ENCODE measurements around the gene VWA1. TPM values are rescaled to one million over a fixed set of nuclear protein-coding genes. Genes with fewer than 3 reads are reported as not detected.

The VWA1 gene
- total and polyA plus RNA-seq, 2 experiments from 2014 or later, result 7.2 to 31.5 TPM

- Histone ChIP-seq H3K4me2 (peak overlapping the region; percentile 96), H3F3A (replicated peaks; ENCODE audit: low read depth) (peaks cover 58% of the 10 kb centered on the region), H2AFZ (no peak overlapping the region), H4K20me1 (replicated peaks; ENCODE audit: insufficient read depth) (peaks cover 41% of the 10 kb centered on the region), H3K36me3 (ENCODE audit: insufficient read depth) (peaks cover 50% of the 10 kb centered on the region), H3K79me2 (replicated peaks; ENCODE audit: insufficient read depth) (peaks cover 63% of the 10 kb centered on the region), H3K9me2 (ENCODE audit: insufficient read depth) (no peaks in the 10 kb centered on the region), H3K4me3 (peak overlapping the region; percentile 97), H3K4me1 (ENCODE audit: insufficient read depth) (peaks cover 14% of the 10 kb centered on the region; the same call in 1 of the 2 replicates), H3K27ac (ENCODE audit: low read depth) (peak overlapping the region; percentile 66; the same call in 1 of the 2 replicates), H3K27me3 (ENCODE audit: insufficient read depth) (no peaks in the 10 kb centered on the region)
- ATAC-seq (peak; percentile 8), DNase-seq (ENCODE audit: low spot score) (no peak)
- Mint-ChIP-seq H3K36me3 (ENCODE audit: low read depth) (peaks cover 80% of the 10 kb centered on the region), H3K27ac (peak overlapping the region; percentile 81), H3K4me3 (peak overlapping the region; percentile 96), H3K4me1 (peaks cover 32% of the 10 kb centered on the region), H3K9me3 (no peaks in the 10 kb centered on the region; the same call in 2 of the 3 replicates), H3K27me3 (ENCODE audit: insufficient read depth, low read depth, poor library complexity) (peaks cover 24% of the 10 kb centered on the region)
- TF ChIP-seq ZNF462 (CRISPR knock-in tag; IDR thresholded peaks at IDR 0.05) (no peak), NANOG (IDR thresholded peaks at IDR 0.05; ENCODE audit: borderline replicate concordance) (no peak), ZNF331 (CRISPR knock-in tag; IDR thresholded peaks at IDR 0.05; ENCODE audit: low read depth) (no peak)
Measured at GRCh38 chr1:1398677-1399186, 36.8 kb upstream of the VWA1 start.

GRCh38 chr1:1399187-1399871, 36.2 kb upstream of the VWA1 start, which contains the start of gene CCNL2:
TSS of gene CCNL2 (minus strand) at chr1:1399335. CDS start at chr1:1399306, 29 bp downstream.
- Mint-ChIP-seq H3K27ac (peak within 1 kb of the TSS; percentile 85), H3K4me3 (peak within 1 kb of the TSS; percentile 96), H3K27me3 (ENCODE audit: insufficient read depth, low read depth, poor library complexity) (peaks cover 25% of the 10 kb centered on the region), H3K36me3 (ENCODE audit: low read depth) (peaks cover 80% of the 10 kb centered on the region), H3K9me3 (no peaks in the 10 kb centered on the region; the same call in 2 of the 3 replicates), H3K4me1 (peaks cover 32% of the 10 kb centered on the region)
- Histone ChIP-seq H3K9me2 (ENCODE audit: insufficient read depth) (no peaks in the 10 kb centered on the region), H3K27me3 (ENCODE audit: insufficient read depth) (no peaks in the 10 kb centered on the region), H3K79me2 (replicated peaks; ENCODE audit: insufficient read depth) (peaks cover 57% of the 10 kb centered on the region), H3K4me2 (peak within 1 kb of the TSS; percentile 96), H3K36me3 (ENCODE audit: insufficient read depth) (peaks cover 53% of the 10 kb centered on the region), H4K20me1 (replicated peaks; ENCODE audit: insufficient read depth) (peaks cover 39% of the 10 kb centered on the region), H3K27ac (ENCODE audit: low read depth) (peak within 1 kb of the TSS; percentile 87; the same call in 1 of the 2 replicates), H3K4me1 (ENCODE audit: insufficient read depth) (peaks cover 14% of the 10 kb centered on the region; the same call in 1 of the 2 replicates), H3K4me3 (peak within 1 kb of the TSS; percentile 97), H3F3A (replicated peaks; ENCODE audit: low read depth) (peaks cover 60% of the 10 kb centered on the region), H2AFZ (no peak within 1 kb of the TSS)
- peak; percentile 99 for DNase-seq (ENCODE audit: low spot score)
- ATAC-seq, result peak; percentile 94
- TF ChIP-seq STAT1 (IDR thresholded peaks at IDR 0.05; ENCODE audit: unreplicated experiment), result no peak
- TF ChIP-seq ZNF331 (CRISPR knock-in tag; IDR thresholded peaks at IDR 0.05; ENCODE audit: low read depth), result no peak
- peak; percentile 72; the same call in 1 of the 2 replicates for TF ChIP-seq POLR2AphosphoS5 (IDR thresholded peaks at IDR 0.05; ENCODE audit: low read depth)
- no peak for TF ChIP-seq REST (IDR thresholded peaks at IDR 0.05; ENCODE audit: unreplicated experiment)
- TF ChIP-seq EZH2phosphoT487 (IDR thresholded peaks at IDR 0.05; ENCODE audit: unreplicated experiment), result no peak
- no peak for TF ChIP-seq ZNF114 (CRISPR knock-in tag; IDR thresholded peaks at IDR 0.05)
